A549 (cell line): ENCODE results near the gene FUZ. TPM values are rescaled to one million over a fixed set of nuclear protein-coding genes. Genes with fewer than 3 reads are reported as not detected.

Experiments used
- ATAC-seq, 2 experiments: fragments of 200-7000 bp in 1 of 2; fragments of >200 bp in 1 of 2; cut with Nextera tagmentation in 1 of 2; cut with Tn5 transposase in 1 of 2; 3 replicates each; pipeline versions ENCODE4 v1.8.0 to v1.9.1; 2018 to 2020; ENCODE audit warnings: mild to moderate bottlenecking in 1 of 2, moderate library complexity in 1 of 2
- CTCF ChIA-PET: fragments of 300-600 bp; sonication (Branson Sonifier 250); formaldehyde crosslinking; extraction: SDS; loops from one replicate; lab custom pipeline; 2021; ENCODE audit warnings: antibody characterized with exemption, inconsistent platforms; lab: Yijun Ruan, JAX
- POLR2A ChIA-PET: fragments of 350-600 bp; formaldehyde crosslinking; extraction: SDS; loops from one replicate; lab custom pipeline; 2021; ENCODE audit warnings: antibody characterized with exemption, inconsistent platforms; lab: Yijun Ruan, JAX
- DNase-seq, 2 experiments: peaks; one replicate each; pipeline versions ENCODE4 v3.0.0 to v3.0.0-alpha.2; 2011 to 2016; ENCODE audit warnings: low read depth in 1 of 2, low spot score in 1 of 2
- FAIRE-seq: peaks from 2 replicates; lab custom pipeline; 2011; peaks lifted over from hg19 to GRCh38; lab: Jason Lieb, UNC
- H3K27ac ChIP-seq, 2 experiments: fragments of >200 bp; sonication (Bioruptor Twin); formaldehyde crosslinking; 3 replicates each; pipeline ENCODE4 v1.5.1; 2016 to 2017
- H3K4me1 ChIP-seq: fragments of >200 bp; sonication (Bioruptor Twin); formaldehyde crosslinking; 3 replicates; pipeline ENCODE4 v1.6.1; 2016
- H3K4me2 ChIP-seq: fragments of >200 bp; sonication (Bioruptor Twin); formaldehyde crosslinking; 3 replicates; pipeline ENCODE4 v1.6.1; 2016
- H3K4me3 ChIP-seq: fragments of >200 bp; sonication (Bioruptor Twin); formaldehyde crosslinking; 3 replicates; pipeline ENCODE4 v1.5.1; 2016
- H3K9me3 ChIP-seq: fragments of >200 bp; sonication (Bioruptor Twin); formaldehyde crosslinking; 3 replicates; pipeline ENCODE4 v1.6.1; 2016
- ATOH8 ChIP-seq: fragments of 250-450 bp; sonication (Bioruptor Pico); IDR thresholded peaks from 2 replicates; pipeline ENCODE4 v1.5.0; 2020; ENCODE audit warnings: low read depth, mild to moderate bottlenecking, moderate library complexity
- BHLHE40 ChIP-seq: IDR thresholded peaks from 2 replicates; pipeline ENCODE4 v1.6.1; 2012; ENCODE audit warnings: low read depth, low read length, inconsistent platforms
- CHD2 ChIP-seq: fragments of 150-350 bp; IDR thresholded peaks from 2 replicates; pipeline ENCODE4 v1.6.1; 2014; ENCODE audit warnings: low read length; ENCODE audit not compliant: partially characterized antibody
- CHD4 ChIP-seq: fragments of 200-600 bp; sonication (generic); IDR thresholded peaks from 2 replicates; pipeline ENCODE4 v1.6.1; 2016; ENCODE audit warnings: antibody characterized with exemption, mild to moderate bottlenecking, borderline replicate concordance
- EHMT2 ChIP-seq: fragments of 200-600 bp; sonication (generic); IDR thresholded peaks from 2 replicates; pipeline ENCODE4 v1.6.1; 2016; ENCODE audit warnings: antibody characterized with exemption, low read depth, mild to moderate bottlenecking, moderate library complexity
- FOSL2 ChIP-seq, 2 experiments: fragments of 450-650 bp in 1 of 2; fragments of >200 bp in 1 of 2; sonication (Bioruptor Twin) in 1 of 2; formaldehyde crosslinking; IDR thresholded peaks; 2 replicates each; pipeline versions ENCODE4 v1.5.0 to v1.6.1; 2016 to 2020; ENCODE audit warnings: mild to moderate bottlenecking in 1 of 2, moderate library complexity in 1 of 2
- FOXS1 ChIP-seq: fragments of 250-450 bp; sonication (Bioruptor Pico); IDR thresholded peaks from 2 replicates; pipeline ENCODE4 v1.5.0; 2020; ENCODE audit warnings: mild to moderate bottlenecking, moderate library complexity
- HDAC2 ChIP-seq: fragments of 200-600 bp; sonication (generic); IDR thresholded peaks from 2 replicates; pipeline ENCODE4 v1.6.1; 2016
- HES2 ChIP-seq: fragments of >200 bp; sonication (Bioruptor Twin); formaldehyde crosslinking; IDR thresholded peaks from 2 replicates; pipeline ENCODE4 v1.6.1; 2016
- HOXB5 ChIP-seq: fragments of 250-450 bp; sonication (Bioruptor Pico); IDR thresholded peaks from 2 replicates; pipeline ENCODE4 v1.5.0; 2020; ENCODE audit warnings: mild to moderate bottlenecking, moderate library complexity
- MAX ChIP-seq: IDR thresholded peaks from 2 replicates; pipeline ENCODE4 v1.6.1; 2012
- MAZ ChIP-seq: fragments of 150-350 bp; IDR thresholded peaks from 2 replicates; pipeline ENCODE4 v1.6.1; 2014; ENCODE audit warnings: antibody characterized with exemption, low read depth, low read length, borderline replicate concordance
- MYC ChIP-seq: IDR thresholded peaks from 2 replicates; pipeline ENCODE4 v1.6.1; 2012; ENCODE audit warnings: mild to moderate bottlenecking, inconsistent platforms, low read length, improper control_type of control experiment, borderline replicate concordance
- NPAS2 ChIP-seq: fragments of 250-450 bp; sonication (Bioruptor Pico); IDR thresholded peaks from 2 replicates; pipeline ENCODE4 v1.8.0; 2022; ENCODE audit warnings: mild to moderate bottlenecking, moderate library complexity, borderline replicate concordance
- NR3C1 ChIP-seq: fragments of >200 bp; sonication (Bioruptor Twin); formaldehyde crosslinking; IDR thresholded peaks from 3 replicates; pipeline ENCODE4 v1.6.1; 2017
- RARB ChIP-seq: fragments of 250-450 bp; sonication (Bioruptor Pico); IDR thresholded peaks from 2 replicates; pipeline ENCODE4 v1.8.0; 2021; ENCODE audit warnings: mild to moderate bottlenecking, moderate library complexity
- TFCP2L1 ChIP-seq: fragments of 250-450 bp; sonication (Bioruptor Pico); IDR thresholded peaks from 2 replicates; pipeline ENCODE4 v1.5.0; 2021; ENCODE audit warnings: mild to moderate bottlenecking
- USF2 ChIP-seq: fragments of 450-650 bp; IDR thresholded peaks from 2 replicates; pipeline ENCODE4 v1.6.1; 2014; ENCODE audit warnings: antibody characterized with exemption
- ZC3H11A ChIP-seq: fragments of 450-650 bp; IDR thresholded peaks from 2 replicates; pipeline ENCODE4 v1.6.1; 2014; ENCODE audit warnings: antibody characterized with exemption, mild to moderate bottlenecking
- ZFP36 ChIP-seq: fragments of 450-650 bp; IDR thresholded peaks from 2 replicates; pipeline ENCODE4 v1.6.1; 2014; ENCODE audit warnings: borderline replicate concordance; ENCODE audit not compliant: partially characterized antibody
- ZNF302 ChIP-seq: fragments of 250-450 bp; sonication (Bioruptor Pico); IDR thresholded peaks from 2 replicates; pipeline ENCODE4 v1.9.0; 2021; ENCODE audit warnings: inconsistent platforms, mild to moderate bottlenecking, moderate library complexity
- WGBS: methylation state at CpG from one replicate; pipeline ENCODE4 v1.1.6; 2017; ENCODE audit errors: missing lambda C conversion rate; 5-methylcytosine and 5-hydroxymethylcytosine counted together
- polyA plus RNA-seq, 4 experiments: library from polyadenylated mRNA; depleted of rRNA in 3 of 4; stranded (reverse); fragments of >200 nt; fragmentation: RNase III in 1 of 4; extraction: RNeasy Plus Mini Kit Qiagen cat#74134 plus additional on column Dnase treatment in 1 of 4; gene quantifications; 2 replicates in 3 of 4; 3 replicates in 1 of 4; pipeline ENCODE4 v1.2.3, GENCODE V29; 2011 to 2017

Gene FUZ
- polyA plus RNA-seq, 2 of the 4 experiments (the other 2 are of a cell fraction) = 12.5 to 21.7 TPM

- no peak for TF ChIP-seq CHD2
- TF ChIP-seq, all 56 proteins: peak for 0
- POLR2A ChIA-PET = no interaction called here
- no peak overlapping the region for H3K4me3 ChIP-seq
- no peaks in the 10 kb centered on the region for H3K4me1 ChIP-seq
- FAIRE-seq (no peak), ATAC-seq (peak in 1 of 2 experiments; percentile 10; a peak in 1 of 6 replicates), DNase-seq (no peak)
- CTCF ChIA-PET = interaction anchor here (0.7 to 1.2 kb wide), 2 partner anchors 89 to 329 kb away, joined by 4 read pairs; no protein-coding TSS in a partner anchor
- no peak overlapping the region for H3K4me2 ChIP-seq
- 88% methylated on average over 8 of the region's 8 CpGs for WGBS
- no peak overlapping the region for H3K27ac ChIP-seq
- H3K9me3 ChIP-seq = no peaks in the 10 kb centered on the region
Observed at GRCh38 chr19:49773663-49774350, 39.3 kb downstream of the FUZ start.

GRCh38 chr19:49772850-49773432 is 40.2 kb downstream of the FUZ start:
- FAIRE-seq = no peak
- ChIA-PET CTCF (interaction anchor here (1.8 kb wide), 1 partner anchor 96 kb away, joined by 4 read pairs; the partner anchor contains the start of gene PRMT1), POLR2A (no interaction called here)
- DNase-seq = no peak
- Histone ChIP-seq H3K9me3 (no peaks in the 10 kb centered on the region), H3K27ac (0 out of 6 replicates have a peak overlapping the region, but pooled peaks of 1 of the 2 experiments have one; percentile 10), H3K4me1 (peaks cover 6% of the 10 kb centered on the region; the same call in 2 of the 3 replicates), H3K4me3 (no peak overlapping the region), H3K4me2 (no peak overlapping the region)
- TF ChIP-seq FOSL2 (IDR thresholded peaks at IDR 0.05) (no peak), FOSL2 (CRISPR knock-in tag; IDR thresholded peaks at IDR 0.05) (no peak), ZC3H11A (no peak), FOXS1 (CRISPR knock-in tag) (no peak), MAX (no peak), HES2 (no peak), HOXB5 (CRISPR knock-in tag) (no peak)
- ATAC-seq = peak; percentile 16 to 52; a peak in 3 of 6 replicates
- 91% methylated on average over 10 of the region's 10 CpGs for WGBS

GRCh38 chr19:49771674-49772139 is 41.4 kb downstream of the FUZ start:
- no peak for FAIRE-seq
- 89% methylated on average over 13 of the region's 13 CpGs for WGBS
- CTCF ChIA-PET = interaction anchor here (0.6 to 1.8 kb wide), 4 partner anchors 24 to 94 kb away, joined by 3 to 4 read pairs (median 4); partner anchors contain the start of gene PRMT1
- POLR2A ChIA-PET = no interaction called here
- H3K9me3 ChIP-seq = no peaks in the 10 kb centered on the region
- no peak overlapping the region for H3K4me2 ChIP-seq
- H3K4me3 ChIP-seq = no peak overlapping the region
- H3K27ac ChIP-seq = no peak overlapping the region
- no peak for DNase-seq
- peaks cover 10% of the 10 kb centered on the region; the same call in 2 of the 3 replicates for H3K4me1 ChIP-seq
- TF ChIP-seq HOXB5 (CRISPR knock-in tag) (no peak), USF2 (no peak), ZNF302 (no peak), TFCP2L1 (CRISPR knock-in tag) (no peak), MAZ (no peak), FOSL2 (IDR thresholded peaks at IDR 0.05) (no peak), FOSL2 (CRISPR knock-in tag; IDR thresholded peaks at IDR 0.05) (no peak), EHMT2 (no peak), HDAC2 (no peak), NR3C1 (no peak), ZFP36 (no peak)
- no peak for ATAC-seq

GRCh38 chr19:49770529-49770928 is 42.6 kb downstream of the FUZ start:
- CTCF ChIA-PET = interaction anchor here (1.4 kb wide), 1 partner anchor 90 kb away, joined by 3 read pairs; no protein-coding TSS in a partner anchor
- no peak for TF ChIP-seq ZFP36
- no peak for TF ChIP-seq ATOH8 (CRISPR knock-in tag)
- no peak for TF ChIP-seq BHLHE40
- TF ChIP-seq RARB (CRISPR knock-in tag) = no peak
- no peak for TF ChIP-seq CHD4
- TF ChIP-seq CHD2 = no peak
- no peak for TF ChIP-seq MYC
- TF ChIP-seq NPAS2 (CRISPR knock-in tag) = no peak
- no peak for FAIRE-seq
- H3K4me1 ChIP-seq = peaks cover 16% of the 10 kb centered on the region
- no peak for DNase-seq
- no peak for ATAC-seq
- H3K27ac ChIP-seq = no peak overlapping the region
- WGBS = 93% methylated on average over 8 of the region's 8 CpGs
- H3K9me3 ChIP-seq = no peaks in the 10 kb centered on the region
- POLR2A ChIA-PET = no interaction called here
- H3K4me3 ChIP-seq = no peak overlapping the region
- no peak overlapping the region for H3K4me2 ChIP-seq
